Neural cell (in vitro differentiated cells): Measurements from ENCODE around the gene UTP20. TPM values are rescaled to one million over a fixed set of nuclear protein-coding genes. Genes with fewer than 3 reads are reported as not detected.

Experiments
- H2AFZ ChIP-seq: fragments of 200-600, 300-800 bp; sonication (generic), shearing (Covaris generic); 2 replicates; pipeline ENCODE4 v1.6.0; 2014; ENCODE audit warnings: low read depth, mild to moderate bottlenecking, antibody characterized with exemption, low read length, moderate library complexity
- H3F3A ChIP-seq: fragments of 200-600 bp; shearing (Covaris generic); 2 replicates; pipeline ENCODE4 v1.6.1; 2016; ENCODE audit warnings: mild to moderate bottlenecking, moderate library complexity, mixed read lengths, antibody characterized with exemption, low read length; ENCODE audit not compliant: insufficient read depth, poor library complexity, severe bottlenecking
- H3K27ac ChIP-seq: fragments of 200-600, 300-800 bp; sonication (generic), shearing (Covaris generic); 2 replicates; pipeline ENCODE4 v1.5.1; 2014; ENCODE audit warnings: mild to moderate bottlenecking, low read length, moderate library complexity
- H3K27me3 ChIP-seq: fragments of 300-800, 200-600 bp; sonication (generic), shearing (Covaris generic); 2 replicates; pipeline ENCODE4 v1.6.0; 2014; ENCODE audit warnings: mild to moderate bottlenecking, low read depth, low read length, moderate library complexity; ENCODE audit not compliant: insufficient read depth
- H3K36me3 ChIP-seq: fragments of 300-800, 200-600 bp; sonication (generic), shearing (Covaris generic); 2 replicates; pipeline ENCODE4 v1.5.1; 2014; ENCODE audit warnings: mild to moderate bottlenecking, antibody characterized with exemption, low read length, moderate library complexity; ENCODE audit not compliant: insufficient read depth
- H3K4me2 ChIP-seq: fragments of 300-800, 200-600 bp; sonication (generic), shearing (Covaris generic); 2 replicates; pipeline ENCODE4 v1.6.0; 2014; ENCODE audit warnings: mild to moderate bottlenecking, low read length
- H3K4me3 ChIP-seq: fragments of 300-800, 200-600 bp; sonication (generic), shearing (Covaris generic); 2 replicates; pipeline ENCODE4 v1.5.1; 2014; ENCODE audit warnings: mild to moderate bottlenecking, low read length, moderate library complexity
- H3K79me2 ChIP-seq: fragments of 200-600 bp; shearing (Covaris generic); replicated peaks from 2 replicates; pipeline ENCODE4 v1.6.0; 2014; ENCODE audit warnings: mild to moderate bottlenecking, low read length, moderate library complexity; ENCODE audit not compliant: insufficient read depth
- H3K9ac ChIP-seq: fragments of 300-800, 200-600 bp; sonication (generic), shearing (Covaris generic); 2 replicates; pipeline ENCODE4 v1.6.1; 2016; ENCODE audit warnings: mild to moderate bottlenecking, low read length, mixed read lengths
- H3K9me2 ChIP-seq: fragments of 200-600 bp; shearing (Covaris generic); 2 replicates; pipeline ENCODE4 v1.6.1; 2016; ENCODE audit warnings: mild to moderate bottlenecking, low read length, mixed read lengths; ENCODE audit not compliant: insufficient read depth
- H3K9me3 ChIP-seq: fragments of 200-600, 300-800 bp; sonication (generic), shearing (Covaris generic); 2 replicates; pipeline ENCODE4 v1.6.1; 2016; ENCODE audit warnings: mild to moderate bottlenecking, mixed run types, low read length, moderate library complexity, mixed read lengths
- H4K20me1 ChIP-seq: fragments of 200-600 bp; shearing (Covaris generic); 2 replicates; pipeline ENCODE4 v1.6.1; 2016; ENCODE audit warnings: mild to moderate bottlenecking, mixed run types; ENCODE audit not compliant: insufficient read depth
- CTCF ChIP-seq: fragments of 450-650 bp; IDR thresholded peaks from 2 replicates; pipeline ENCODE4 v1.5.1; 2014; ENCODE audit warnings: antibody characterized with exemption, mild to moderate bottlenecking, moderate library complexity; ENCODE audit not compliant: poor library complexity, severe bottlenecking
- MXI1 ChIP-seq: fragments of 450-650 bp; conservative IDR thresholded peaks from 2 replicates; pipeline ENCODE4 v1.6.1; 2014; ENCODE audit warnings: antibody characterized with exemption, mild to moderate bottlenecking; ENCODE audit not compliant: poor library complexity, severe bottlenecking
- POLR2AphosphoS5 ChIP-seq: IDR thresholded peaks from 2 replicates; pipeline ENCODE4 v1.6.1; 2012
- RAD21 ChIP-seq: fragments of 450-650 bp; conservative IDR thresholded peaks from 2 replicates; pipeline ENCODE4 v1.6.1; 2014; ENCODE audit warnings: antibody characterized with exemption, mild to moderate bottlenecking, moderate library complexity
- SMC3 ChIP-seq: fragments of 450-650 bp; conservative IDR thresholded peaks from 2 replicates; pipeline ENCODE4 v1.6.1; 2014; ENCODE audit warnings: antibody characterized with exemption, mild to moderate bottlenecking, moderate library complexity; ENCODE audit not compliant: poor library complexity
- TAF1 ChIP-seq: IDR thresholded peaks from 2 replicates; pipeline ENCODE4 v1.6.1; 2012; ENCODE audit warnings: low read depth
- polyA plus RNA-seq: library from polyadenylated mRNA; depleted of rRNA; stranded (reverse); fragments of >200 nt; gene quantifications from 2 replicates; pipeline ENCODE4 v1.2.3, GENCODE V29; 2014
- small RNA-seq, 3 experiments: library from RNA; depleted of rRNA; stranded (forward); fragments of <200 nt; gene quantifications; one replicate each; pipeline ENCODE3, GENCODE V24; 2012

UTP20 gene
- polyA plus RNA-seq, 1 donor from 2014 or later, result 2.6 TPM

- H3K27ac ChIP-seq, result no peak overlapping the region
- H2AFZ ChIP-seq, result no peak overlapping the region
- H3K9ac ChIP-seq, result no peak overlapping the region
- H3K79me2 ChIP-seq, result no peaks in the 10 kb centered on the region
- no peaks in the 10 kb centered on the region for H3K9me3 ChIP-seq
- no peaks in the 10 kb centered on the region for H3K9me2 ChIP-seq
- TF ChIP-seq SMC3, result no peak
- TF ChIP-seq MXI1, result no peak
- TF ChIP-seq CTCF, result no peak
- TF ChIP-seq TAF1, result no peak
- no peak overlapping the region for H3K4me3 ChIP-seq
- H4K20me1 ChIP-seq, result no peaks in the 10 kb centered on the region
- no peaks in the 10 kb centered on the region for H3F3A ChIP-seq
- H3K4me2 ChIP-seq, result no peak overlapping the region
- H3K36me3 ChIP-seq, result no peaks in the 10 kb centered on the region
- H3K27me3 ChIP-seq, result no peaks in the 10 kb centered on the region
Observed at GRCh38 chr12:101424620-101425019, 144.7 kb downstream of the UTP20 start.

GRCh38 chr12:101430456-101430855 is 150.6 kb downstream of the UTP20 start:
- H3K27me3 ChIP-seq, result no peaks in the 10 kb centered on the region
- no peaks in the 10 kb centered on the region for H3K9me2 ChIP-seq
- H3K27ac ChIP-seq, result no peak overlapping the region
- H3K36me3 ChIP-seq, result no peaks in the 10 kb centered on the region
- H3K4me3 ChIP-seq, result no peak overlapping the region
- H3K4me2 ChIP-seq, result no peak overlapping the region
- no peaks in the 10 kb centered on the region for H3K79me2 ChIP-seq
- H4K20me1 ChIP-seq, result no peaks in the 10 kb centered on the region
- H3F3A ChIP-seq, result no peaks in the 10 kb centered on the region
- H2AFZ ChIP-seq, result no peak overlapping the region
- no peak overlapping the region for H3K9ac ChIP-seq
- TF ChIP-seq POLR2AphosphoS5, result no peak
- no peaks in the 10 kb centered on the region for H3K9me3 ChIP-seq

GRCh38 chr12:101436136-101436535 is 156.2 kb downstream of the UTP20 start:
- Histone ChIP-seq H3K27me3 (no peaks in the 10 kb centered on the region), H3K4me3 (no peak overlapping the region), H3K36me3 (no peaks in the 10 kb centered on the region), H3K79me2 (no peaks in the 10 kb centered on the region), H2AFZ (no peak overlapping the region), H4K20me1 (no peaks in the 10 kb centered on the region), H3K9me3 (no peaks in the 10 kb centered on the region), H3K27ac (no peak overlapping the region), H3F3A (no peaks in the 10 kb centered on the region), H3K9me2 (no peaks in the 10 kb centered on the region), H3K4me2 (no peak overlapping the region), H3K9ac (no peak overlapping the region)
- TF ChIP-seq SMC3 (no peak), CTCF (no peak), RAD21 (no peak)

Small RNA genes lying within 50 kb of the gene (small RNA-seq; reads per million reads assigned to genes)
- 0 reads per million in 3 experiments for gene RNU6-1068P
- gene RPS27P23, result 0 reads per million in 3 experiments

Other genes with a start within 250 kb of the UTP20 start
- 0.12 TPM in 1 of 2 replicates, not detected in the other for gene SLC5A8, start 69.9 kb upstream of the UTP20 start, polyA plus RNA-seq
- 32.3 and 33.0 TPM in 2 replicates for gene ARL1, start 127.7 kb downstream of the UTP20 start, polyA plus RNA-seq
- gene SPIC, start 195.2 kb downstream of the UTP20 start, polyA plus RNA-seq, result not detected in 2 replicates